Retina (tissue), 1 donor: Measurements from ENCODE around the gene AKAP8L.
A peak's percentile ranks its signal among the peaks of the same experiment; 100 is the strongest.

Experiments
- DNase-seq: peaks from one replicate; pipeline ENCODE4 v3.0.0-alpha.2; 2016

Gene AKAP8L

DNA sequence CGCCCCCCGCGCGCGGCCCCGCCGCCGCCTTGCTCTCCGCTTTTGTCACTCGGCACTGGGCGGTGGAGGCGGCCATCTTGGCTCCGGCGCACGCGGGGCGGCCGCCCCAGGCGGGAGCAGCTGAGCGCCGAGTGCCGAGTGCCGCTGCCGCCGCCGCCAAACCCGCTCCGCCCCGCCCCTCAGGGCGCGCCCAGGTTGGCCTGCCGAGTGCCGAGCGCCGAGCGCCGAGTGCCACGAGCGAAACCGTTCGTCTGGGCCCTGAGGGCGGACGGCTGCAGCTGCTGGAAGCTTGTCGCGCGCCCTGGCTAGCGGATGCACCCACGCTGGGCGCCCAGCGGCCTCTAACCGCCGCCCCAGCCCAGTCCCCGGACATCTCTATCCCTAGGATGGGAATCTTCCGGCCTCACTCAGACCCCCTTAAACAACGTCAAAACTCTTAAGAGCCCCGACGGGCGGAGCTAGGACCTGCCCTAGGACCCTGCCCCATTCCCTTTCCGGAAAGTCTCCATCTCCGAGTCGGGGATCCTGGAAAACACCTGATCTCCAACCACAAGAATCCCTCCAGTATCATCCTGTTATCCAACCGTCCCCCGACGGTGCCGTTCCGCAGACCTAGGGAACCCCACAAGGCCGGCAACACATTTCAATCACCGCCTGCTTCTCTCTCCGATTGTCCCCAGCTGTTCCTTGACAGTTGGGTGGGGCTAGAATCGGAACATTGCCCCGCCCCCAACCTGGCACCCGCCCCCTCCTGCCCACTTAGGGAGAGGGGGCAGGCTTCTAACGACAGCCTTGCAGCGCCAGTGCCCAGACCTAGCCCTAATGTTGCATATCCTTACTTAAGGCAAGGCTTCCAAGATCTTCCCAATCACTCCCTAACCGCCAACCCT lies 14.1 kb upstream of the AKAP8L start:
- peak; percentile 94 for DNase-seq

DNA sequence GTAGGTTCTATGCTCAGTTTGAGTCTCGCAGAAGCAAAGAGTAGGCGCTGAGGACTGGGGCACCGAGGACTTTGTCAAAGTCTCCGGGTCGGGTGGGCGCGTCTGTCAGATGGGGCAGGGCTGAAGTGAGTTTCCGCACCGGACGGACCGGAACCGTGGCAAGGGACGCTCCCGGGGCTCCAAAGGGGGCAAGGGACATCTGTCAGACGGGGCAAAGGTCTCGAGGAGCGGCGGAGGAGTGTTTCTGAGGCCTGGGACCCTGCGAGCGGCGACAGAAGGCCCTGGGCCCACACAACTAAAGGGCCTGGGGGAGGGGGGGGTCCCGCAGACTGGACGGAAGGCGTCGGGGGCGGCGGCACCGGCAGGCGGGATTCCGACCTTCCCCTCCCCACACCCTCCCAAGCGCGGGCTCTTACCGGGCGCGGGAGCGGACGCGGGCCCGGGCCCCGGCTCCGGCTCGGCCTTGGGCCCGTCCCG lies 13.3 kb upstream of the AKAP8L start:
- peak; percentile 28 for DNase-seq

GRCh38 chr19:15431396-15432017 lies 12.7 kb upstream of the AKAP8L start:
- no peak for DNase-seq

- DNase-seq: no peak
Measured at GRCh38 chr19:15430526-15431120, 11.8 kb upstream of the AKAP8L start.

DNA sequence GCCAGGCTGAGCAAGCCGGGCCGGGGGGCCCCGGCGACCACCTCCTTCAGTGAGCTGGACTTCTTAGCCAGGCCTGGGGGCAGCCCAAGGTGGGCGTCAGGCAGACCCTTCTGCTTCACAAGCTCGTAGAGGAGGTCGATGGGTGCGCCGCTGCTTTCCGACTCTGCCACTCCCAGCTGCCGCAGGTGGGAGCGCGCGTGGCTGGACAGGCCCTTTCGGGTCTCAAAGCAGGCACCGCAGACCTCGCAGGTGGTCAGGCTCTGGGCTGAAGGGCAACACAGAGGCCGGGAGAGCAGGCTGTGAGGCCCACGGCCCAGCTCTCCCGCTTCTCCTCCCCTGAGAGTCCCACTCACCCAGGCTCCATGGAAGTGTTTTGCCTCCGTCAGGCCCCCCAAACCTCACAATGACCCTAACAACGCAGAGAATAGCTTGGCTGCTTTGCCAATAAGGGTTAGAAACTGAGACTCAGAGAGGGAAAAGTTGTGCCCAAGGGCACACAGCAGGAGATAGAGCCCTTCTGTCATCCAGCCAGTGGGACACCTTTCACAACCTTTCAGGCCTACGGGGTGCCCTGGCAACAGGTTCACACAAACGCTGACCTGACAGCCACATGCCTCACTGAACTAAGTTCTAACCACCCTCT lies 11.2 kb upstream of the AKAP8L start:
- DNase-seq: no peak

GRCh38 chr19:15428956-15429824 lies 10.4 kb upstream of the AKAP8L start:
- DNase-seq: no peak

GRCh38 chr19:15427991-15428471 lies 9.2 kb upstream of the AKAP8L start:
- no peak for DNase-seq

- DNase-seq: no peak
Measured at GRCh38 chr19:15427350-15427700, 8.5 kb upstream of the AKAP8L start.

DNA sequence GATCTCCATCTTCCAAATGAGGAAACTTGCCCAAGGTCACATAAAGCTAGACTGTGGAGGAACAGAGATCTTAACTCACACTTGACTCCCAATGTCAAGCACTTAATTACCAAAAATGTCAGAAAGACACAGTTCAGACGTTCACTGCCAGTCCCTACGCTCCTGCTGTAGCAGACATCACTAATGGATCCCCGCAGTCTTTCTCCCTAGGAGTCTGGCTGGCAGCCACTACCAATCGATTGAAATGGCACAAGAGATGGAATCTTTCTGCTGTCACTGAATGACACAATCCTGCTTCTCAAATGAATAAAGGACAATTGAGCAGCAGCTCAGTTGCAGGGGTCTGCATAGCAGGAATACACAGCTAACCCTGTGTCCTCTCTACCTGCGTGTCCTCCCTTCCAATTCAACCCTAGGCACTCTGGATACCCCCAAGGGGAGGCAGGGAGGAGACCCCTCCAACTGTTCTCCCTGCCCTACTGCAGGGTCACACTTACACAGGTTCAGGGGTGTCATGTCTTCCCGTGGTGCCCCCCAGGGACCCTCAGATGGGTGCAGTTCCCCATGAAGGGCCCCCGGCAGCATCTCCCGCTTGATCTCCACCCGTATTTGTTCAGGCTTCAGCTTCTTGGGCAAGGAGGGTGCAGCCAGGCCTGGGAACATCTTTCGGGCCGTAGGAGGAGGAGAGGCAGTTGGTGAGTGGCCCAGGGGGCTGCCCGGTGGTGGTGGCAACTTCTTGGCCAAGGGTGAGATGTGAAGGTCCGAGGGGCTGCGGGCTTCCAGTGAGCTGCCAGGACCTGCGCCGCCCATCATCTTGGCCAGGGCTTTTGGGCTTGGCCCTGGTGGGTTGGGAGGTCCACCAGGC lies 7.9 kb upstream of the AKAP8L start:
- no peak for DNase-seq

GRCh38 chr19:15425321-15425950 lies 6.6 kb upstream of the AKAP8L start:
- no peak for DNase-seq

DNA sequence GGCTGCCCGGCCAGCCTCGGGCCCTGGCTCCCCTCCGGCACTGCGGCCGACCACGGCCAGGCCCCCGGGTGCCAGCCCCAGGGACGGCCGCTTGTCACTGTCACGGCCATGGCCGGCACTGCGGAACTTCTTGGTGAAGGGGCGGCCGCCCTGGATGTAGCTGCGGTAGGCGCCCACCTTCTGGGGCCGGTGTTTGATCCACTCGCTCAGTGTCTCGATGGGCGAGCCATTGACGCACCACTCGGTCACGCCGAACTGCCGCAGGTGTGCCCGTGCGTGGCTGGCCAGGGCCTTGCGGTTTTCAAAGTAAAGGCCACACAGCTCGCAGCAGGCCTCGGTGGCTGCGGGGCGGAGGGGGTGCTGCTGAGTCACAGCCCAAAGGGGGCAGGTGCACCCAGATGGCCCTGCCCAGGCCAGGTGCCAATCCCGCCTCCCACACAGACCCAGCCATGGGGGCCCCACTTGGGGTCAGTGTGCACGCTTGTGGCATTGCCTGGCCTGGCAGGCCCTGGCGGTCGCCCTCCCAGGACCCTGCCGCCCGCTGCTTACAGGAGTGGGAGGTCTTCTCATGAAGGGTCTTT lies 6.0 kb upstream of the AKAP8L start:
- no peak for DNase-seq

- no peak for DNase-seq
Measured at GRCh38 chr19:15424121-15424520, 5.3 kb upstream of the AKAP8L start.

GRCh38 chr19:15423130-15423529 lies 4.3 kb upstream of the AKAP8L start:
- no peak for DNase-seq

GRCh38 chr19:15422296-15423075 lies 3.7 kb upstream of the AKAP8L start:
- no peak for DNase-seq

DNA sequence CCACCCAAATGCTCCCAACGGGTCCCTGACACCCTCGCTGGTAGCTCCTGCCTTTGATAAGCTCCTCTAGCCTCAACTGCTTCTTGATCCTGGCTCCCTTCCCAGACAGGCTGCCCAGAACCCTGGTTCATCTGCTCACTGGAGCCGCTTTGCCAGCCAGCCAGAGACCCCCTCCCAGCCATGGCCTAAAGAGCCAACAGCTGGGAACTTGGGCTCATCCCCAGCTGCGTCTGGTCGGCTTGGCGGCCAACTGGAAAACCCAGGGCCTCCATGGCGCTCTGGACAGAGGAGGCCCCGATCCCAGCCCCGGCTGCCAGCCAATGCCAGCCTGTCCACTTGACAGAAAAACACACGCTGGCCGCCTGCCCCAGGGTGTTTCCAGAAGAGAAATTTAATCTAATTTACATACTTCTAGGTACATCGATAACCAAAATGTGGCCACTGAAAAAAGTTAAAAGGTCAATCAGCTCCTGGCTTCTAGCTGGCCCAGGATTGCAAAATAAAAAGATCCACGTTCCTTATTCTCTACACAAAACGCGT lies 3.0 kb upstream of the AKAP8L start:
- DNase-seq: no peak

DNA sequence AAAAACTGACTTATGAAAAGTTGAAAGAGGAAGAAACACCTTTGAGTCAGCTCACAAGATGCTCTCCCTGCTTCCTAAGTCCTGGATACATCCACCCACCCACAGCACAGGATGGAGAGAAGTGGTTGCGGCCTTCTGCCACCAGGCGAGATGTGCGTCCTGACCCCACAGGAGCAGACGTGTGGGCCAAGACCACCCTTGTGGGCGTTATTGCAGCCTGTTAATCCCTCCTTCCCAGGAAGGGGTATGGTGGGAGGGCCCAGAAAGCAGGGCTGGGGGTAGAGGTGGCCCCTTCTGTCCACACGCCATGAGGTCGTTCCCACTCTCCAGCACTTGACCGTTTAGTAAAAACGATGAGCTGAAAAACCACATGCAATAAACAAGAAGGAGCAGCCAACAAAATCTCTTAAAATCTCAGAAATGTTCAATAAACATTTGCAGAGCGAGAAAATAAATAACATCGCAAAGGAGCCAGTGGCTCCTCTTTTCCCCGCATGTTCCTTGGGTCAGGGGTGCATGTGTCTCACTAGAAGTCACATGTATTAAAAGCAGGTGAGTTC lies 2.4 kb upstream of the AKAP8L start:
- DNase-seq: no peak

GRCh38 chr19:15419413-15420025 lies 731 bp upstream of the AKAP8L start:
- no peak for DNase-seq

GRCh38 chr19:15418231-15418578 lies 583 bp downstream of the AKAP8L start:
- no peak for DNase-seq

DNA sequence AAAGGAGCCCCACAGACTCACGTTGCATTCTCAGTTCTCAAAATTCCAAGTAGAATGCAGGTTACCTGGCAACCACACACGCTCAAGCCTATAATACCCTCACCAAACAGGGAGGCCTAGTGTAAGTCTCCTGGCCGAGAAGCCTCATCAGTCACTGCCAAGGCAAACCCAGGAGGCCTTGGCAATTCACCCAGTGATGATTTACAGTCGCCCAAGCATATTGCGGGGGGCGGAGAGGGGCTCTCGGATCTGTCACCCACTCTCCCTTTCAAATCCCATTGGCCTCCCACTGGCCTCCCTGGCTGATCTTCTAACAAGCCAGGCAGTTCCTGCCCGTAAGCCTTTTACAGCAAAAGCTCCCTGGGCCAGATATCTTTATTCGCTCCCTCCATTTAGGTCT lies 1.1 kb downstream of the AKAP8L start:
- DNase-seq: peak; percentile 48
